ELF-1 (cell line): ENCODE results near the gene C4B.
"Not testable (repeated sequence)": the region's sequence is repeated elsewhere in the genome, so short reads cannot be mapped to it uniquely, and the experiment has no call there.

ENCODE experiments used
- DNase-seq: peaks from one replicate; pipeline ENCODE4 v3.0.0-alpha.2; 2016; ENCODE audit warnings: low read depth, low spot score

Gene C4B

DNA sequence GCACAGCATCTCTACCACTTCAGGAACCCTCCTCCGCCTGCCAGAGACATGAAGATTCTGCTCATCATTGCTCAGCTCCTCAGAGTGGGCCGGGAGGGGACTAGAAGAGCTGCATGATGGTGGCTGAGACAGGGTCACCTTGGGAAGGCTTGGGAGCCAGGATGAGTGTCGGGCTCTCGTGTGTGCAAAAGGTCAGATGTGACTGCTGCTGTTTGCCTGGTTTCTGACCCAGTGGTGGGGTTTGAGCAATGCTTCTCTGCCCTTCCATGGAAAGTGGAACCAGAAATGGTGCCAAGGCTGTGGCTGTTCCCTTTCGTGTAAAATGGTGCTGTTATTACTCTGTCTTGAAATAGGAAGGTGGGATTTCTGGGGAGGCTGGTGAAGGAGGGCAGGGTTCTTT lies 33.6 kb upstream of the C4B start:
- DNase-seq: not testable (repeated sequence)

DNA sequence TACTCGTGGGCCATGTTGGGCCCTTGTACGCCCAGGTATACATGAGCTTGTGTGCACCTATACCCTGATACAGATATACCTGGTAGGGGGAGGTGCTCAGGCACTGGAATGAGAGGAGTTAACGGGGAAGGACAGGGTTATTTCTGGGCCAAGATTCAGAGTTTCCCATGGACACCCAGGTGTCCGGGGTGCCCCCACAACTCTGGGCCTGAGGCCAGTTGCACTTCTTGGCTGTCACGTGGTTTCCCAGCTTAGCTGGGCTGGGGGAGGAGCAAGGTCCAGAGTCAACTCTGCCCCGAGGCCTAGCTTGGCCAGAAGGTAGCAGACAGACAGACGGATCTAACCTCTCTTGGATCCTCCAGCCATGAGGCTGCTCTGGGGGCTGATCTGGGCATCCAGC lies 32.9 kb upstream of the C4B start, which contains the start of gene C4A:
TSS of gene C4A (plus strand) at position 314 of the 400 bp plus-strand sequence. CDS start at position 365, 51 bp downstream.
- not testable (repeated sequence) for DNase-seq

DNA sequence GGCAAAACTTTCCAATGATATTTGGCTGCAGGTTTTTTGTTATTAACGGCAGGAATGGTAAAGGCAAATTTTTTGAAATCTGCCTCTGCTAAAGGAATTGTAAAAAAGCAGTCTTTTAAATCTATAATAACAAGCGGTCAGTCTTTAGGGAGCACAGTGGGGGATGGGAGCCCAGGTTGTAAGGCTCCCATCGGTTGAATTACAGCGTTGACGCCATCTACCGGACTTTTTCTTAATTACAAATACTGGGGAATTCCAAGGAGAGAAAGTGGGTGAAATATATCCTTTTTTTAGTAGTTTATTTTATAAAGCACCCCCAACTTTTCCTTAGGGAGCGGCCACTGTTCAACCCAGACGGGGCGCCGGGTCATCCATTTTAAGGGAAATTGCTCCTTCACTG lies 25.2 kb upstream of the C4B start:
- DNase-seq: not testable (repeated sequence)

DNA sequence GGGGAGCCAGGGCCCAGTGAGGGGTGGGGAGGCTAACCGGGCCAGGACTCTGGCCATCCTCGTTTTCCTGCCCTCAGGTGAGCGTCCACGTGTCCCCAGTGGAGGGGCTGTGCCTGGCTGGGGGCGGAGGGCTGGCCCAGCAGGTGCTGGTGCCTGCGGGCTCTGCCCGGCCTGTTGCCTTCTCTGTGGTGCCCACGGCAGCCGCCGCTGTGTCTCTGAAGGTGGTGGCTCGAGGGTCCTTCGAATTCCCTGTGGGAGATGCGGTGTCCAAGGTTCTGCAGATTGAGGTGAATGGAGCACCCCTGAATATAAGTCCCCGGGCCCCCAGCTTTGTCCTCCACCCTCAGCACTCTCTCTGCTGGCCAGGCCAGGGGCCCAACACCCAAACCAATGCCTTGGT lies 20.2 kb upstream of the C4B start:
- not testable (repeated sequence) for DNase-seq

DNA sequence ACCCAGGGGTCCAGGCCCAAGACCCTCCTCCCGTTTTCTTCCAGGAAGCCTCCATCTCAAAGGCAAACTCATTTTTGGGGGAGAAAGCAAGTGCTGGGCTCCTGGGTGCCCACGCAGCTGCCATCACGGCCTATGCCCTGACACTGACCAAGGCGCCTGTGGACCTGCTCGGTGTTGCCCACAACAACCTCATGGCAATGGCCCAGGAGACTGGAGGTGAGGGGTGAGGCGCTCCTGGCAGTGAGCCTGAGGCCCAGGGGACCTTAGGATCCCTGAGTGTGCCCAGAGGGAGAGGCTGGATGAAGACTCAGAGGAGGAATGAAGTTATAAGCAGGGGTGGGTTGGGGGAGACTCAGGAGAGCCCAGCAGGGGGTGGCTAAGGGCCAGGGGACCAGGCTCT lies 18.2 kb upstream of the C4B start:
- DNase-seq: not testable (repeated sequence)

DNA sequence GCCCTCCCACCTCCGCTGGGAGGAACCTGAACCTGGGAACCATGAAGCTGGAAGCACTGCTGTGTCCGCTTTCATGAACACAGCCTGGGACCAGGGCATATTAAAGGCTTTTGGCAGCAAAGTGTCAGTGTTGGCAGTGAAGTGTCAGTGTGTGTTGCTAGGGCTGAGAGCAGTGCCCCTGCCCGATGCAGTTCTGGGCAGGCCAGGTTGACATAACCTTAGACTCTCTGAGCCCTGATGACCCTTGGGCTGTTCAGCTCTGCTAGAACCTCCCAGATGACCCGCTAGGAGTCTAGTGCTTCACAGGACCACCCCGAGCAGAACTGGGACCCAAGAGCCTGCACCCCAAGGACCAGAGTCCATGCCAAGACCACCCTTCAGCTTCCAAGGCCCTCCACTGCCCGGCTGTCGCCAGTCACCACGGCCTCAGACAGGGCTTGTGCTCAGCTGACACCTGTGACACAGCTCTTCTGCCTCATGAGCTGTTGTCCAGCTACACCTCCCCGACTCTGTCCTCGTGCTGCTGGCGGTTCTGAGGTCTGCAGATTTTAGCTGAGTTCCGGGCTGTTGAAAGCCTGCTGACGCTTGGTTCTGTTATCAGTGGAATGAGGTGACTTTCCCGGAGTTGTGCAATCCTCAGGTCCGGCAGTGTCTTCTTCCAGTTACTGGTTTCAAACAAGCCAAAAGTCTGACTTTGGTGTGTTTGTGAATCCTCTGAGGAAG lies 11.9 kb upstream of the C4B start:
- not testable (repeated sequence) for DNase-seq

DNA sequence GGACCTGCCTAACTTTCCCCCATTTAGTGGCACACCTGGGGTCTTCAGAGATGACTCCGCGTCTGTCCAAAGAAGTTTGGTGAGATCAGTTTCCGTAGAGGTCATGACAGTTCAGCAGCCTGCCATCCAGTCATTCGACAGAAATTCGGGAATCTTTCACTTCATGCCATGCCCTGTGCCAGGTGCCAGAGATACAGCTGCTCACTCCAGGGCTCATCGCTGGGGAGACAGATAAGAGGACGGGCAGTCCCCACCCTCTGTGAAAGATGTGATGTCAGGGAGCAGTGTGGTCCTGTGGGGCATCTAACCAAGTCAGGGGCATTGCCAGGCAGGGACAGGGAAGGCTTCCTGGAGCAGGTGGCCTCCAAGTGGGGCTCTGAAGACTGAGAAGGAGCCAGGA lies 11.3 kb upstream of the C4B start:
- not testable (repeated sequence) for DNase-seq

DNA sequence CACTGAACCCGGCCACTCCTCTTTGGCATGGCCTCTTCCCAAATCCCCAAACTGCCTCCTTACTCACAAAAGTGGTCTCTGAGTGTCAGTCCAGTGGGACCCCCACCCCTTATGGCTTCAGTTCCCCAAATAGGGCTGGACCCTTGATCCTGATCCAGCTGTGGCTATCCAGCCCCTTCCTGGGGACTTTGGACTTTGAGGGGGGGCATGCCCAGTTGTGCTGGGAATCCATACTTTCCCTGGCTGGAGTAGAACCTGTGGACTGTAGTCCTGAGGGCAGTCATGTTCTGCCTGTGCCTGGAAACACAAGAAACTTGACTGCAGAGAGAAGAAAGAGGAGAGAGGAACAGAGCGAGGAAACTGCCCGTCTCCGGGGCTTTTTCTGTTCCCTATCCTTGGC lies 10.2 kb upstream of the C4B start:
- not testable (repeated sequence) for DNase-seq

DNA sequence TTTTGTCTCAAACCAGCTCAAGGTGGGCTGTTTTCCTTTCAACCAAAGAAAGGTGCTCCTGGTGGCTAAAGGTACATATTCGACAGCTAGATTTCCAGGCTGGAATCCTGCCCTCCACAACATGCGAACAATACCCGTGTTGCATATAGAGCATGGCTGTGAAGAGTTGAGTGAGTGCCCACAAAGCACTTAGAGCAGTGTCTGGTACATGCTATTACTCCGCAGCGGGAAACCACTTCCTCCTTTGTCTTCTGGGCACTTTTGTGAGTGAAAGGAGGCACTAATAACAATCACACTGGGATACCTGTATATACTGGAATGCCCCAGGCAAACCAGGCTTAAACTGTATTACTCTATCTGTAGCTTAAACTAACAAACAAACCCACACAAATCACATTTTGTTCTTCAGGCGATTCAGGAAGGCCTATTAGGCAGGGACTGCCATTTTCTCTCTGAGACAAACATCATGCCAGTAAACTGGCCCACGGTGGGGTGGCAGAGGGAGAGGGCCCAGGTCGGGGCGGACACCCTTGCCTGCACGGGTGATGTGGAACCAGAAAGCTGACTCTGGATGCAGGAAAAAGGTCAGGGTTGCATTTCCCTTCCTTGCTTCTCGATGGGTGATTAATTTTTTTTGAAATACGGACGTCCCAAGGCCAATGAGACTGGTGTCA lies 9.6 kb upstream of the C4B start:
- DNase-seq: not testable (repeated sequence)

DNA sequence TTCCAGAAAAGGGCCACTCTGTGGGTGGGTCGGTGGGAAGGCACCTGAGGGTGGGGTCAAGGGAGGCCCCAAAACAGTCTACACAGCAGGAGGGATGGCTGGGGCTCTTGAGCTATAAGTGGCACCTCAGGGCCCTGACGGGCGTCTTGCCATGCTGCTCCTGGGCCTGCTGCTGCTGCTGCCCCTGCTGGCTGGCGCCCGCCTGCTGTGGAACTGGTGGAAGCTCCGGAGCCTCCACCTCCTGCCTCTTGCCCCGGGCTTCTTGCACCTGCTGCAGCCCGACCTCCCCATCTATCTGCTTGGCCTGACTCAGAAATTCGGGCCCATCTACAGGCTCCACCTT lies 9.1 kb upstream of the C4B start:
- DNase-seq: not testable (repeated sequence)

DNA sequence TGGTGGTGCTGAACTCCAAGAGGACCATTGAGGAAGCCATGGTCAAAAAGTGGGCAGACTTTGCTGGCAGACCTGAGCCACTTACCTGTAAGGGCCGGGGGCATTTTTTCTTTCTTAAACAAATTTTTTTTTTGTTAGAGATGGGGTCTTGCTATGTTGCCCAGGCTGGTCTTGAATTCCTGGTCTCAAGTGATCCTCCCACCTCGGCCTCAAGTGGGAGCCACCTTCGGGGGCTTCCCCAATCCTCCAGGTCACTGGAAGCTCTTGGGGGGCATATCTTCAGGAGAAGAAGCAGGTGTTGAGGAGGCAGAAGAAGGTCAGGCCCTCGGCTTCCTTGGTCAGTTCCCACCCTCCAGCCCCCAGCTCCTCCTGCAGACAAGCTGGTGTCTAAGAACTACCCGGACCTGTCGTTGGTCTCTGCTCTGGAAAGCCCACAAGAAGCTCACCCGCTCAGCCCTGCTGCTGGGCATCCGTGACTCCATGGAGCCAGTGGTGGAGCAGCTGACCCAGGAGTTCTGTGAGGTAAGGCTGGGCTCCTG lies 8.5 kb upstream of the C4B start:
- DNase-seq: not testable (repeated sequence)

DNA sequence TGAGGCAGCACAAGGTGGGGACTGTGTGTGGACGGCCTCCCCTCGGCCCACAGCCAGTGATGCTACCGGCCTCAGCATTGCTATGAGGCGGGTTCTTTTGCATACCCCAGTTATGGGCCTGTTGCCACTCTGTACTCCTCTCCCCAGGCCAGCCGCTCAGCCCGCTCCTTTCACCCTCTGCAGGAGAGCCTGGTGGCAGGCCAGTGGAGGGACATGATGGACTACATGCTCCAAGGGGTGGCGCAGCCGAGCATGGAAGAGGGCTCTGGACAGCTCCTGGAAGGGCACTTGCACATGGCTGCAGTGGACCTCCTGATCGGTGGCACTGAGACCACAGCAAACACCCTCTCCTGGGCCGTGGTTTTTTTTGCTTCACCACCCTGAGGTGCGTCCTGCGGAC lies 7.5 kb upstream of the C4B start:
- DNase-seq: not testable (repeated sequence)

DNA sequence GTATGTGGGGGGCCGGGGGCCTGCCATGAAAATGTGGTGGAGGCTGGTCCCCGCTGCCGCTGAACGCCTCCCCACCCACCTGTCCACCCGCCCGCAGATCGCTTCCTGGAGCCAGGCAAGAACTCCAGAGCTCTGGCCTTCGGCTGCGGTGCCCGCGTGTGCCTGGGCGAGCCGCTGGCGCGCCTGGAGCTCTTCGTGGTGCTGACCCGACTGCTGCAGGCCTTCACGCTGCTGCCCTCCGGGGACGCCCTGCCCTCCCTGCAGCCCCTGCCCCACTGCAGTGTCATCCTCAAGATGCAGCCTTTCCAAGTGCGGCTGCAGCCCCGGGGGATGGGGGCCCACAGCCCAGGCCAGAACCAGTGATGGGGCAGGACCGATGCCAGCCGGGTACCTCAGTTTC lies 6.6 kb upstream of the C4B start:
- DNase-seq: not testable (repeated sequence)

DNA sequence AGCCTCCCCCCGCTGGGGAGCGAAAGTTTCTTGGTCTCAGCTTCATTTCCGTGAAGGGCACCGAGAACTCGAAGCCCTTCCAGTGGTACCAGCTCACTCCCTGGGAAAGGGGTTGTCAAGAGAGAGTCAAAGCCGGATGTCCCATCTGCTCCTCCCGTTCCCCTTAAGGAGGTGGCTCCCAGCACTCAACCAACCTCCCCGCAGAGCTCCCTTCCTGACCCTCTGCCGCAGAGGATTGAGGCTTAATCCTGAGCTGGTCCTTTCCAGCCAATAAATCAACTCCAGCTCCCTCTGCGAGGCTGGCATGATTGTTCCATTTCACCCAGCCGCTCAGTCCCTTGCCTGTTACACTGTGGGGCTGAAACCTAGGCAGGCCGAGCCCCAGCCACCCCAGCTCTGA lies 6.0 kb upstream of the C4B start:
- DNase-seq: not testable (repeated sequence)

DNA sequence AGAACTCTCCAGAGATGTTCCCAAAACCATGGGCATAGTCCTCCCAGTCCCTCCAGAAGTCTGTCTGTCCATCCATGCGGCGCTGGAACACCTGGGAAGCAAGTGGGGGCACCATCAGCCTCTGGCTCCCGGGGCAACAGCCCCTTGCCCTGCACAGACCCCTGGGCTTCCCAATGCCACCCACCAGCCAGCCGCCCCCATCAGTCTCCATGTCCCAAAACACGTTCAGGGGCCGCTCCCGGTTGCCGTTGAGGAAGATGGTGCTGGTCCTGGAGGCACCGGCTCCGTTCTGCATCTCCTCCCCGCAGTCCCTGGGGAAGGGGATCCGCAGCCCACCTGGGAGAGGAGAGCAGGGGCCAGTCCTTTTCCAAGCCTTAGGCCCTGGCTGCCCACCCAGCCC lies 5.1 kb upstream of the C4B start:
- not testable (repeated sequence) for DNase-seq

DNA sequence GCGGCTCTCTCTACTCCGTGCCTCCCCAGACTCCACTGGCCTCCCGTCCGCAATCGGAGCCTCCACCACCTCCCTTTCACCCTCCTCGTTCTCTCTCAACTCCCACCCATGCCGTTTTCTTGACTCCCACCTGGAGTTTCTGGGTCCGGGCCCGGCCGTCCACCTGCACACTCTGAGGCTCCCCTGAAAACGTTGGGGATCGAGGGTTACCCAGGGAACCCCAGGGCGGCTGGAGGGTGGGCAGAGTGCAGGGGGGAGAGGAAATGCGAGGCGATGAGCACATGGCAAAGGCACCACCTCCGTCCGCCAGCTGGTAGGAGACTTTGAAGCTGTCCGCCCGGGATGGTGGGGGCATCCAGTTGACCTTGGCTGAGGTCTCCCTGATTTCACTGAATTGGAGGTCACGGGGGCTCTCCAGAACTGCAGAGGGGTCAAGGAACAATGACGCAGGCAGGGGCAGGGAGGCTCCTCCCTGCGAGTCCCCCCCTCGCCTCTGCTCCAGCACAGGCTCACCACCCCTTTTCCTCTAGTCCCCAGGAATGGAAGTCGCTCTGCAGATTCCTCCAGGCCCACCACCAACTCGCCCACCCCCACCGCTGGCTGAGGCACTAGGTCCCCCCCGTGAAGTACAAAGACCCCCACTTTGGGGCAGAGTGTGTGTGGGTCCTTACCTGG lies 3.6 kb upstream of the C4B start:
- not testable (repeated sequence) for DNase-seq

DNA sequence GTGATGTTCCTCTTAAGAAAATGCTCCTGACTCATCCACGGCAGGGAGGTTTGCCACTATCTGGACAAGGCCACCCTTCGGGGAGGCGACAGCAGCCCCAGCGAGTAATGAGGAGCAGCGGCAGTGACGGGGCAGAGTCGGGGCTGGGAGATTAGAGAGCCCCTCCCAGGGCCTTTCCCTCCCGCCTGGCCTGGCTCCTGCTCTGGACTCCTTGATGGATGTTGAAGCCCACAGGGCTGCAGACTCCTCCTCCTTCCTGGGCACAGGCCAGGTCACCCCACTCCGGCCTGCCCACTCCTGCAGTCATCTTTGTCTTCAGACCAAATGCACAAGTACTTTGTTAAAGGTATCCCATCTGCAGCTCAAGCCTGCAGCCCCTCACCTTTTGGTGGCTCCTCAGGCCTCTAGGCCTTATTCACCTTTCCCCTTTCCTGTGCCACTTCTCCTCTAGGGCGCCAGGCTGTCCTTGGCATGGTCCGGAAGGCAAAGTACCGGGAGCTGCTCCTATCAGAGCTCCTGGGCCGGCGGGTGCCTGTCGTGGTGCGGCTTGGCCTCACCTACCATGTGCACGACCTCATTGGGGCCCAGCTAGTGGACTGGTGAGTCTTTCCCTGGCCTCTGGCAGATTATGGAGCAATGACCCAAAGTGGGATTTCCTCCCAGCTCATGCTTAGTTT lies 1.5 kb upstream of the C4B start:
- DNase-seq: not testable (repeated sequence)

DNA sequence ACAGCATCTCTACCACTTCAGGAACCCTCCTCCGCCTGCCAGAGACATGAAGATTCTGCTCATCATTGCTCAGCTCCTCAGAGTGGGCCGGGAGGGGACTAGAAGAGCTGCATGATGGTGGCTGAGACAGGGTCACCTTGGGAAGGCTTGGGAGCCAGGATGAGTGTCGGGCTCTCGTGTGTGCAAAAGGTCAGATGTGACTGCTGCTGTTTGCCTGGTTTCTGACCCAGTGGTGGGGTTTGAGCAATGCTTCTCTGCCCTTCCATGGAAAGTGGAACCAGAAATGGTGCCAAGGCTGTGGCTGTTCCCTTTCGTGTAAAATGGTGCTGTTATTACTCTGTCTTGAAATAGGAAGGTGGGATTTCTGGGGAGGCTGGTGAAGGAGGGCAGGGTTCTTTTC lies 857 bp upstream of the C4B start:
- not testable (repeated sequence) for DNase-seq

DNA sequence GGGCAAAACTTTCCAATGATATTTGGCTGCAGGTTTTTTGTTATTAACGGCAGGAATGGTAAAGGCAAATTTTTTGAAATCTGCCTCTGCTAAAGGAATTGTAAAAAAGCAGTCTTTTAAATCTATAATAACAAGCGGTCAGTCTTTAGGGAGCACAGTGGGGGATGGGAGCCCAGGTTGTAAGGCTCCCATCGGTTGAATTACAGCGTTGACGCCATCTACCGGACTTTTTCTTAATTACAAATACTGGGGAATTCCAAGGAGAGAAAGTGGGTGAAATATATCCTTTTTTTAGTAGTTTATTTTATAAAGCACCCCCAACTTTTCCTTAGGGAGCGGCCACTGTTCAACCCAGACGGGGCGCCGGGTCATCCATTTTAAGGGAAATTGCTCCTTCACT lies 7.5 kb downstream of the C4B start:
- not testable (repeated sequence) for DNase-seq

DNA sequence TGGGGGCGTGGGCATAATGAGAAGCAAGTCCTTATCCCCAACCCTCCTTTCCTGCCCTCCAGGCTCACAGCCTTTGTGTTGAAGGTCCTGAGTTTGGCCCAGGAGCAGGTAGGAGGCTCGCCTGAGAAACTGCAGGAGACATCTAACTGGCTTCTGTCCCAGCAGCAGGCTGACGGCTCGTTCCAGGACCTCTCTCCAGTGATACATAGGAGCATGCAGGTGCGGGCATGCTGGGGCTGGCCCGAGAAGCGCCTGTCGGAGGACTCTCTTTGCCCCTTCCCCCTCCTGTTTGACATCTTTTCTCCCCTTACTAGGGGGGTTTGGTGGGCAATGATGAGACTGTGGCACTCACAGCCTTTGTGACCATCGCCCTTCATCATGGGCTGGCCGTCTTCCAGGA lies 14.0 kb downstream of the C4B start:
- DNase-seq: not testable (repeated sequence)

DNA sequence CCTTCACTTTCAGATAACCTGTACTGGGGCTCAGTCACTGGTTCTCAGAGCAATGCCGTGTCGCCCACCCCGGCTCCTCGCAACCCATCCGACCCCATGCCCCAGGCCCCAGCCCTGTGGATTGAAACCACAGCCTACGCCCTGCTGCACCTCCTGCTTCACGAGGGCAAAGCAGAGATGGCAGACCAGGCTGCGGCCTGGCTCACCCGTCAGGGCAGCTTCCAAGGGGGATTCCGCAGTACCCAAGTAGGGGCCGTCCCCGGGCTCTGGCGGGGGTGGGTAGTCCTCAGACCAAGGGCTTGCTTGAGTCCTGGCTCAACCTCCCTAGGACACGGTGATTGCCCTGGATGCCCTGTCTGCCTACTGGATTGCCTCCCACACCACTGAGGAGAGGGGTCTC lies 15.0 kb downstream of the C4B start:
- not testable (repeated sequence) for DNase-seq
